Stimulated activated CD8-positive, alpha-beta memory T cell treated with anti-CD3 and anti-CD28 coated beads, Interleukin-12 subunit alpha, Interleukin-12 subunit beta, amount 100 ng/mL, for 1 hour (primary cell): ENCODE measurements around the gene MAD2L1BP.

Experiments used
- DNase-seq: peaks from one replicate; pipeline ENCODE4 v3.0.0-alpha.2; 2020; ENCODE audit warnings: low read depth

The MAD2L1BP gene

GRCh38 chr6:43683708-43684455 is 48.2 kb downstream of the MAD2L1BP start:
- DNase-seq = no peak

- DNase-seq = no peak
Observed at GRCh38 chr6:43687079-43687436, 51.4 kb downstream of the MAD2L1BP start.

GRCh38 chr6:43687437-43688347 is 52.1 kb downstream of the MAD2L1BP start, which contains the start of gene MRPS18A:
TSS of gene MRPS18A (minus strand) at chr6:43687791. CDS start at chr6:43687779, 12 bp downstream.
- DNase-seq = peak; percentile 61

- no peak for DNase-seq
Observed at GRCh38 chr6:43689421-43689820, 53.8 kb downstream of the MAD2L1BP start.
